Thymus (tissue), 11 donors: ENCODE data around the gene ELF5. TPM values are rescaled to one million over a fixed set of nuclear protein-coding genes. Genes with fewer than 3 reads are reported as not detected.

Source experiments
- DNase-seq, 9 donors: peaks; one replicate each; pipeline ENCODE4 v3.0.0-alpha.2; 2013; ENCODE audit warnings: low spot score in 9 of 9, low read depth in 6 of 9, missing footprints in 1 of 9
- H3K27ac ChIP-seq, 2 donors: one replicate each; pipeline ENCODE4 v1.5.1; 2013; ENCODE audit warnings: control low read depth in 1 of 2, low read depth in 1 of 2, low read length in 1 of 2, mild to moderate bottlenecking in 1 of 2, moderate library complexity in 1 of 2
- H3K27me3 ChIP-seq, 2 donors: one replicate each; pipeline ENCODE4 v1.5.1; 2013; ENCODE audit warnings: low read length in 1 of 2; ENCODE audit not compliant: control insufficient read depth in 2 of 2, insufficient read depth in 1 of 2
- H3K36me3 ChIP-seq, 2 donors: one replicate each; pipeline ENCODE4 v1.5.1; 2013; ENCODE audit warnings: low read length in 1 of 2, mild to moderate bottlenecking in 1 of 2, moderate library complexity in 1 of 2; ENCODE audit not compliant: control insufficient read depth in 2 of 2, insufficient read depth in 2 of 2
- H3K4me1 ChIP-seq, 2 donors: one replicate each; pipeline ENCODE4 v1.5.1; 2013; ENCODE audit warnings: low read length in 2 of 2; ENCODE audit not compliant: control insufficient read depth in 2 of 2, insufficient read depth in 2 of 2
- H3K4me3 ChIP-seq, 2 donors: one replicate each; pipeline ENCODE4 v1.5.1; 2013; ENCODE audit warnings: low read length in 2 of 2, control low read depth in 1 of 2, mild to moderate bottlenecking in 1 of 2
- H3K9me3 ChIP-seq, 2 donors: one replicate each; pipeline ENCODE4 v1.5.1; 2013; ENCODE audit warnings: low read length in 1 of 2, mild to moderate bottlenecking in 1 of 2; ENCODE audit not compliant: control insufficient read depth in 2 of 2, insufficient read depth in 1 of 2
- WGBS: extraction: QIAGEN DNeasy Blood & Tissue Kit; methylation state at CpG from one replicate; pipeline ENCODE4 v1.1.7; 2013; 5-methylcytosine and 5-hydroxymethylcytosine counted together
- polyA plus RNA-seq: library from polyadenylated mRNA; stranded (reverse); fragments of 200-250 nt; gene quantifications from one replicate; pipeline ENCODE4 v1.2.3, GENCODE V29; 2013
- total RNA-seq: library from RNA; stranded (reverse); fragments of 120-200 nt; gene quantifications from one replicate; pipeline ENCODE4 v1.2.4, GENCODE V29; 2013
- donor health status: healthy.

ELF5 gene
- total and polyA plus RNA-seq, 2 donors = 0.52 to 4.5 TPM

DNA sequence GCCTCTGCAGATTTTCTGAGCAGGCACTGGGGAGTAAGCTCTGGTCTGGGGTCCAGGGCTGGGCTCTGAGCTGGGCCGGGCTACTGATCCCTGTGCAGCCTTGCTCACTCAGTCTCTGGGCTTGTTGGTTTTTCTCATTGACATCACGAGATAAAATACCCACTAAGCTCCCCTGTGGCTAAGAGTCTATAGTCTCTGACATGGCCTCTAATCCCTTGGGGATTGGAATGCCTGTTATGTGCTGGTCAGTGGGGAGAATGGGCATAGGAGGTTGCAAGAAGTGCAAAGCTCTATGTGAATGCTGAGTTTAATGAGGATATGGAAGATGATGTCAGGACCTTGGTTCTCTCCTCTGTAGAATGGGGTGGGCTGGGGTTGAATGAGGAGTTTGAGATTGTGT lies 23.3 kb downstream of the ELF5 start:
- no peaks in the 10 kb centered on the region for H3K36me3 ChIP-seq
- no peaks in the 10 kb centered on the region for H3K4me1 ChIP-seq
- WGBS = 96% methylated on average over 2 of the region's 2 CpGs
- no peaks in the 10 kb centered on the region for H3K9me3 ChIP-seq
- H3K27ac ChIP-seq = no peak overlapping the region
- H3K4me3 ChIP-seq = no peak overlapping the region
- H3K27me3 ChIP-seq = no peaks in the 10 kb centered on the region
- DNase-seq = no peak

DNA sequence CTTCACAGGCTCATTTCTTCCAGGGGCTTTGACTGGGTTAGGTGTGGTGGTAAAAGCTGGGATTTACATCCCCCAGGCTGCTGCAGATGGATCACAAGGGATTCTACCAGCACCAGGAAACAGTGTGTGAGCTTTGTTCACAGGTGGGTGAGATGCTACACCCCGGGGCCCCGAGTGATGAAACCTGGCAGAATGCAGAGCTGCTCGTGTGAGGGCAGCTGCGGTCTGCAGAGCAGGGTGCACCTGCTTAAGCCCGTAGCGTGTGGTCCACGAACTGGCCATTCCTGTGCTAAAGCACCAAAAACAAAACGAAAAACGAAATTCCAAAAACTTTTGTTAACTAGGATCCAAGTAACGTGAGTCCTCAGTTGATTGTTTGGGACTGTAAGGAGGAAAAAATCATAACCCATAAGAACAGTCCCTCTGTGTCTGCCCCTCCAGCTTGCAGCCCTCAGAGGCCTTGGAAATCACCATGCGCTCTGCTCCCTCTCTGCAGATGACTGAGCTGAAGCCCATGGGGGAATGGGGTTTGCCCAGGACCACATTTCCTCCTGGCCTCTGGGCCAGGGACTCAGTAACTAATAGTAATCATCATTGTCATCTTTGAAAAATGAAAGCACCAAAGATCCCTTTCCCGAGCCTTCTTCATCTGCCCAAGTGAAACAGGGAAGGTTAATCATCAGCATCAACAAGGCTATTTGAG lies 24.6 kb downstream of the ELF5 start:
- Histone ChIP-seq H3K27me3 (no peaks in the 10 kb centered on the region), H3K27ac (no peak overlapping the region)
- whole genome bisulfite sequencing = 94% methylated on average over 12 of the region's 12 CpGs

DNA sequence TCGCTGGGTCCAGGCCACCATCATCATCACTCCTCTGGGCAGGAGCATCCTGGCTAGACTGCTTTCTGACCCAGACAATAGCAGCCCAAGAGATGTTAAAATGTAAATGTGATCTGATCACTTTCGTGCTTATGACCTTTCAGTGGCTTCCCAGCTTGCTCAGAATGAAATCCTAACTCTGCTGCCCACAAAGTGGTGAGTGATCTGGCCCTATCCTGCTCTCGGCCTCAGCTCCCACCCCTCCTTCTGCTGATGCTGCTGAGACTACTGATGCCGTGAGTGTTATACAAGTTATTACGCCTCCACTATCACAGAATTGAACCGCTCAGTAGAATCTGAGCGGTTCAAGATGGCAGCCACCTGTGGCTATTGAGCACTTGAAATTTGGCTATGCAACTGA lies 26.2 kb downstream of the ELF5 start:
- Histone ChIP-seq H3K4me1 (no peaks in the 10 kb centered on the region), H3K9me3 (no peaks in the 10 kb centered on the region), H3K36me3 (no peaks in the 10 kb centered on the region), H3K27me3 (no peaks in the 10 kb centered on the region), H3K4me3 (no peak overlapping the region), H3K27ac (no peak overlapping the region)
- WGBS = 90% methylated on average over 7 of the region's 7 CpGs
- no peak for DNase-seq

More for the DNA sequence above, 24.6 kb downstream of the ELF5 start:
- Histone ChIP-seq H3K4me1 (no peaks in the 10 kb centered on the region), H3K9me3 (no peaks in the 10 kb centered on the region), H3K4me3 (no peak overlapping the region), H3K36me3 (no peaks in the 10 kb centered on the region)
- no peak for DNase-seq

DNA sequence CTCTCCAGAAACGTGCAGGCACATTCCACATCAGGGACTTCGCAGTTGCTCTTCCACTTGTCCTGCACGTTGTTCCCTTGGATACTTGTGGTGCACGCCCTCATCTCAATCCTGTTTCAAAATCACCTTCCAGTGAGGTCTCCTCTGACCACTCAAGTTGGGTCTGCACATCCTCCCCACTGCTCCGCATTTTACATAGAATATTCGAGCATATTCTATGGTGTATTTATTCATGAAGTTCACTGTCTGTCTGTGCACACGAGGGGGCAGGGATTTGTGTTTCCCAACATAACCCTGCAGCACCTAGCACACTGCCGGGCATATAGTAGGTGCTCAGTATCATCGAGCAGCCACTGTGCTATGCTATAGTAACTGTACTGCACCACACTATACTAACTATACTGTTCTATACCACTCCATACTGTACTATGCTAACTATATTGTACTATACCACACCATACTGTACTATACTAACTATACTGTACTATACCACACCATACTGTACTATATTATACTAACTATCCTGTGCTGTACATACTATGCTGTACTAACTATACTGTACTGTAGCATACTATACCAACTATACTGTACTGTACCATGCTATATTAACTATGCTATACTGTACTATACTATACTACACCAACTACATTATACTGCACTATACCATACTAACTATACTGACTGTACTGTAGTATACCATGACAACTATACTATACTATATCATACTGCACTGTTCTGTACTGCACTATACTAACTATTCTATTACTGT lies 30.3 kb downstream of the ELF5 start:
- Histone ChIP-seq H3K4me3 (no peak overlapping the region), H3K27ac (no peak overlapping the region), H3K9me3 (no peaks in the 10 kb centered on the region), H3K27me3 (no peaks in the 10 kb centered on the region), H3K4me1 (no peaks in the 10 kb centered on the region), H3K36me3 (no peaks in the 10 kb centered on the region)
- 85% methylated on average over 9 of the region's 9 CpGs for WGBS
- DNase-seq = no peak

DNA sequence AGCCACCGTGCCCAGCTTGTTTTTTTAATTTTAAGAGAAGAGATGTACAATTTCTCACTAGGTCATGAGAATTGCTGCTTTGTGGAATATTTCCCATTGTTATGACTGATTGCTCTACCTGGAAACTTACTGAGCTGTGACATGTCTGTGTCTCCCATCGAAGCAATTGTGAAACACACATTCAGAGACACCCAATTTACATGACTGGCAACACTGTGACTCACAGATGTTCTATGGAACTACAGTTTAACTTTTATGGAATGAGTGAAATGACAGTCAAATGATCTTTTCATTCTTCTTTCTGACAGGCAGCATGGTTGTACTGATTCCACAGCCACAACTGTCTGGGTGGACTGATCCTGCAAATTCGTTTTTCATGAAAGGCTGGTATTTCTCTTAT lies 32.3 kb downstream of the ELF5 start:
- no peak for DNase-seq
- WGBS = 78% methylated on average over 3 of the region's 3 CpGs
- Histone ChIP-seq H3K27ac (no peak overlapping the region), H3K9me3 (no peaks in the 10 kb centered on the region), H3K27me3 (no peaks in the 10 kb centered on the region), H3K4me3 (no peak overlapping the region), H3K36me3 (no peaks in the 10 kb centered on the region), H3K4me1 (no peaks in the 10 kb centered on the region)

DNA sequence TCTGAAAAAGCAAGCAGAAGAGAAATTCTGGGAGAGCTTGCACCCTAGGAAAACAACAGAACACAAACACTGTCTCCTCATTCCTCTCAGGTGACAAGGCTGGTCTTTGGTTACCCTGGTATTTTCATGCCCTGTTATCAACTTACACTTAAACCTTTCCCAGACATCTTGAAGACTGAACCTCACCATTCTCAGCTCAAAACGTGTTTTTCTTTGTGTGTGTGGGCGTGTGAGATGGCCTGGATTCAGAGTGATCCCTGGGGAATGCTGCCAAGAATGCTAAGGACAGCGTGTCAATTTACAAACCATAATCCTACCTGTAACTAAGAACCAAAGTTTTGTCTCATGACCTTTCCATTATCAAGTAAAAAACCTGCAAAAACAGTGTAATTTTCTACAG lies 33.3 kb downstream of the ELF5 start:
- no peaks in the 10 kb centered on the region for H3K36me3 ChIP-seq
- DNase-seq = no peak
- no peaks in the 10 kb centered on the region for H3K4me1 ChIP-seq
- no peaks in the 10 kb centered on the region for H3K9me3 ChIP-seq
- no peak overlapping the region for H3K4me3 ChIP-seq
- 87% methylated on average over 3 of the region's 3 CpGs for WGBS
- no peaks in the 10 kb centered on the region for H3K27me3 ChIP-seq
- no peak overlapping the region for H3K27ac ChIP-seq

DNA sequence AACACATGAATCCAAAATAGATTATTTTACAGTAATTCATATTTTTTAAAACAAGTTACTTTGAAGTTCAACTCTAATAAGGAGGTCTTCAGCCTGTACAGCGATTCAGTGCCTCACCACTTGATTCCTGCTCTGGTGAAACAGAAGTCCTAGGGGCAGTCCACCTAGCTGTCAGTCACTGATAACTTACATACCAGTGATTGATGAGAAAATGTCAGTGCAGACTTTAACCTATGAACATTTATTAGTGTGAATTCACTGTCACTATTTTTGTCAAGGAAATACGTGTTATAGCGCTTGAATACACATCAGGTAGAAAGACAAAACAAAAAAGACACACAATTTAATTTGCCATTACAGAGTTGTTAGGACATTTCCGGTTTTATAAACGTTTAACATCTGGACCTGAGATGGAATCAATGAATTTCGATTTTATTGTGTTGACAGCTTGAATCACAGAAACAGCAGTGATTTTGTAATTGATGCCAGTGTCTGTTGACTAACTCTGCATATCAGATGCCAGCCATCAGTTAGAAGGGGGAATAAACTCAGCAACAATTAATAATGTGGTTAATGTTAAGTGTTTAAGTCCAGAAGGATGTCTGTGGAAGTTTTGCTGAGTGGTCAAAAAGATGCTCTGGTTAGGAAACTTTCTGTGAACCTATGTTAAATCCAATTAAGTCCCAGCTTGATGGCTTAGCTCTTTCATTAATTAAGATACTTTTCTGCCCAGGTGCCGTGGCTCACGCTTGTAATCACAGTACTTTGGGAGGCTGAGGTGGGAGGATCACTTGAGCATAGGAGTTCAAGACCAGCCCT lies 34.5 kb downstream of the ELF5 start:
- no peak for DNase-seq
- H3K27me3 ChIP-seq = no peaks in the 10 kb centered on the region

DNA sequence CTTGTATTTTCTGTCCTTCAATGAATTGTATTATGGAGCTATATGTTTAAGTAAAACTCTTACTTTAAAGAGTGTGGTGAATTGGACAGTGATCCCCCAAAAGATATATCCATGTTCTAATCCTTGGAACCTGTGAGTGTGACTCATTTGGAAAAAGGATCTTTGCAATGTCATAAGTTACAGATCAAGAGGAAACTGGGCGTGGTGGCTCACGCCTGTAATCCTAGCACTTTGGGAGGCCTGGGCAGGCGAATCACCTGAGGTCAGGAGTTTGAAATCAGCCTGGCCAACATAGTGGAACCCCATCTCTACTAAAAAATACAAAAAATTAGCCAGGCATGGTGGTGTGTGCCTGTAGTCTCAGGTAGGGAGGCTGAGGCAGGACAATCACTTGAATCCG lies 36.7 kb downstream of the ELF5 start:
- Histone ChIP-seq H3K4me1 (no peaks in the 10 kb centered on the region), H3K27me3 (no peaks in the 10 kb centered on the region), H3K36me3 (peaks cover 9 to 10% of the 10 kb centered on the region in 2 donors), H3K27ac (no peak overlapping the region), H3K9me3 (no peaks in the 10 kb centered on the region), H3K4me3 (no peak overlapping the region)
- no peak for DNase-seq
- 96% methylated on average over 4 of the region's 4 CpGs for WGBS

More for the DNA sequence above, 34.5 kb downstream of the ELF5 start:
- no peaks in the 10 kb centered on the region for H3K36me3 ChIP-seq
- H3K4me3 ChIP-seq = no peak overlapping the region
- WGBS = 94% methylated on average over 8 of the region's 8 CpGs
- no peaks in the 10 kb centered on the region for H3K9me3 ChIP-seq
- no peaks in the 10 kb centered on the region for H3K4me1 ChIP-seq
- H3K27ac ChIP-seq = no peak overlapping the region

DNA sequence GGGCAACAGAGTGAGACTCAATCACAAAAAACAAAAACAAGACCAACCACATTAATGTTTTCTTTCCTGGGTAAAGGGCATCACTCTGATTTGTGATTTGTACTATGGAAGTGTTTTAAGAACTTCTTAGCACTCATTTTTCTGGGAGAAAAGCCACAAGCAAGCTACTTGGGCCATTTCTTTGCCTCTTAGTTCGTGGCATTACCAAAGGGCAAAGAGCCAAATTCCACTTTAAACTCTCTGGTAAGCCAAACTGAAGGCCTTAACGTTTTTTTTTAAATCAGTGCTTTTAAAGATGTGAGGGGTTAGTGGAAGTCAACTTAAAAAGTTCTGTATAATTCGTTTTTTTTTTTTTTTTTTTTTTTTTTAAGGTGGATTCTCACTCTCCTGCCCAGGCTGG lies 37.9 kb downstream of the ELF5 start:
- no peaks in the 10 kb centered on the region for H3K27me3 ChIP-seq
- DNase-seq = no peak
- 61% methylated on average over 3 of the region's 3 CpGs for WGBS
- H3K9me3 ChIP-seq = no peaks in the 10 kb centered on the region
- H3K27ac ChIP-seq = no peak overlapping the region
- no peak overlapping the region for H3K4me3 ChIP-seq
- peaks cover 16 to 18% of the 10 kb centered on the region in 2 donors for H3K36me3 ChIP-seq
- H3K4me1 ChIP-seq = no peaks in the 10 kb centered on the region
